Stimulated activated CD8-positive, alpha-beta memory T cell treated with anti-CD3 and anti-CD28 coated beads, Interleukin-7, amount 100 ng/mL, for 1 hour (primary cell): ENCODE measurements around the gene NANP.
A peak's percentile ranks its signal among the peaks of the same experiment; 100 is the strongest.
"Not testable (repeated sequence)": the region's sequence is repeated elsewhere in the genome, so short reads cannot be mapped to it uniquely, and the experiment has no call there.

Source experiments
- DNase-seq, 2 donors: peaks; one replicate each; pipeline ENCODE4 v3.0.0-alpha.2; 2020; ENCODE audit warnings: low read depth in 2 of 2

Gene NANP

DNA sequence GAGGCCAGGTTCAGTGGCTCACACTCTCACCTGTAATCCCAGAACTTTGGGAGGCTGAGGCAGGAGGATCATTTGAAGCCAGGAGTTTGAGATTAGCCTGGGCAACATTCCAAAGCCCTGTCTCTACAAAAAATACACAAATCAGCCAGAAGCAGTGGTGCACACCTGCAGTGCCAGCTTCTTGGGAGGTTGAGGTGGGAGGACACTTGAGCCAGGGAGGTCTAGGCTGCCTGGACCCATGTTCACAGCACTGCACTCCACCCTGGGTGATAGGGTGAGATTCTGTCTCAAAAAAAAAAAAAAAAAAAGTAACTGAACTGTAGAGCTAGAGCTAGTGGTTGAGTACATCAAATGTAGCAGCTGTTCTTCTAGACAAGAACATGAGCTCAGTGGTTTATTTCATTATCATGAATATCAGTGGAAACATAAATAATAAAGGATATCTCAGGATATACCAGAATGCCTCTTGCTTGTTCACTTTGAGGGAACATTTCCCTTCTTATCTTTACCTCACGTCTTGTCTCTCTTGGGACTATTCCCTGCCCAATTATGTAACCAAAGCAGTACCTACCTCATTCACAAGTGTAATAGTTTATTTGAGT is 17.6 kb downstream of the NANP start:
- no peak for DNase-seq

DNA sequence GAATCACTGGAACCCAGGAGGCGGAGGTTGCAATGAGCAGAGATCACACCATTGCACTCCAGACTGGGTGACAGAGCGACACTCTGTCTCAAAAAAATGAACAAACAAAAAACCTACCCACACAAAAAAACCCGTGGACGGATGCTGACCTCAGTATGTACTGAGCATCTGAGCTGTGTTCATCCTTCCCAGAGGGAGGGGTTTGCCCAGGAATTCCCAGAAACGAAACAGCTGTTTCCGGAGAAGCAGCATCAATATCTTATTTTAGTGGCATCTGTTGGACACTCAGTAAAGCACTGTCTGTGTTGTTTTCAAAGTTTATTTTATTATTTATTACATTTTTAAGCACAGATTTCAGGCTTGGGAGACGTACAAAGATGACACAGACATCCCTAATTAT is 18.7 kb downstream of the NANP start:
- DNase-seq, result no peak

DNA sequence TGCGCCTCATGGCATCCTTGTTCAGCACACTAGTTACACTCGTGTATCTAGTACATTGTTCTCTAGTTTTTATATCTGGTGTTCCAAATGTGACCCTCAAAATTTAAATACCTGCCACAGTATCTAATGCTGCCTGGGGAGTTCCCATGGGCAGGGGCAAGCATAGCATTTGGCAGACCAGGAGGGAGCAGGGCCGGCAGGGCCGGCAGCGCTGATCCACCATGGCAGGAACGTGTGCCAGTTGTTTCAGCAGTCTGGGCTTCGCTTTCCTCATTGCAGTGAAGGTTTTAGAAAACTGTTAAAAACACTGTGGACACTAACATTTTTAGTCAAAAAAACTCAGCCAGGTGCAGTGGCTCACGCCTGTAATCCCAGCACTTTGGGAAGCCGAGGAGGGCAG is 19.2 kb downstream of the NANP start:
- DNase-seq, result no peak

GRCh38 chr20:25602914-25603309 is 20.9 kb downstream of the NANP start:
- DNase-seq, result not testable (repeated sequence)

DNA sequence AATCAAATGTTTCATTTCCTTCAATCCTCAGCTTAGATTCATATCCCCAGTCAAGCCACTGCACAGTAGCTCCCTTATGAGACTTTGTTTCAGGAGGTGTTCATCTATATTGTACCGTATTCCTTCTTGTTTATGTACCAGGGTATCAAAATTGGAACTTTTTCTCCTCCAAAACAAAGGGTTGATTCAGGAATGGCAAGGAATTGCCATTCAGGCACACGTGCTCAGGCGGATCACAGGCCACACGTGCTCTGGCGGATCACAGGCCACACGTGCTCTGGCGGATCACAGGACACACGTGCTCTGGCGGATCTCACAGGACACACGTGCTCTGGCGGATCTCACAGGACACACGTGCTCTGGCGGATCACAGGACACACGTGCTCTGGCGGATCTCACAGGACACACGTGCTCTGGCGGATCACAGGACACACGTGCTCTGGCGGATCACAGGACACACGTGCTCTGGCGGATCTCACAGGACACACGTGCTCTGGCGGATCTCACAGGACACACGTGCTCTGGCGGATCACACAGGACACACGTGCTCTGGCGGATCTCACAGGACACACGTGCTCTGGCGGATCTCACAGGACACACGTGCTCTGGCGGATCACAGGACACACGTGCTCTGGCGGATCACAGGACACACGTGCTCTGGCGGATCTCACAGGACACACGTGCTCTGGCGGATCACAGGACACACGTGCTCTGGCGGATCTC is 21.5 kb downstream of the NANP start:
- not testable (repeated sequence) for DNase-seq

GRCh38 chr20:25601659-25602058 is 22.2 kb downstream of the NANP start:
- no peak for DNase-seq

DNA sequence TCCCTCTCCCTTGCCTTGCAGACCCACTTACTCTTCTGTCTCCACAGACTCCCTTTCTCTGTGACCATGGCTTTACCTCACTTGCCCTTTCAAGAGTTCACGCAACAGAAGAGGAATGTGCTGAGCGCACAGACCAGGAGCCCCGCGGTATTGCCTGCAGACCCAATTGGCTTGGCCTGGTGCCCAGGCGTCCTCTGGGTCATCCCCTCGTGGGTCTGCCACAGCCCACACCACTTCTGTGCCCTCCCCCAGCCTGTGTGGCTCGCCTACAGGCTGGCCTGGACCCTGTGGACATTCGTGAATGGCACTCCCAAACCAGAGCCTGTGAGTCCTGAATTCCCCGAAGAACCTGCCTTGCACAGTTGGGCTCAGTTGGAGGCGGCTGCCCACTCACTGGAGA is 23.2 kb downstream of the NANP start:
- DNase-seq, result no peak

DNA sequence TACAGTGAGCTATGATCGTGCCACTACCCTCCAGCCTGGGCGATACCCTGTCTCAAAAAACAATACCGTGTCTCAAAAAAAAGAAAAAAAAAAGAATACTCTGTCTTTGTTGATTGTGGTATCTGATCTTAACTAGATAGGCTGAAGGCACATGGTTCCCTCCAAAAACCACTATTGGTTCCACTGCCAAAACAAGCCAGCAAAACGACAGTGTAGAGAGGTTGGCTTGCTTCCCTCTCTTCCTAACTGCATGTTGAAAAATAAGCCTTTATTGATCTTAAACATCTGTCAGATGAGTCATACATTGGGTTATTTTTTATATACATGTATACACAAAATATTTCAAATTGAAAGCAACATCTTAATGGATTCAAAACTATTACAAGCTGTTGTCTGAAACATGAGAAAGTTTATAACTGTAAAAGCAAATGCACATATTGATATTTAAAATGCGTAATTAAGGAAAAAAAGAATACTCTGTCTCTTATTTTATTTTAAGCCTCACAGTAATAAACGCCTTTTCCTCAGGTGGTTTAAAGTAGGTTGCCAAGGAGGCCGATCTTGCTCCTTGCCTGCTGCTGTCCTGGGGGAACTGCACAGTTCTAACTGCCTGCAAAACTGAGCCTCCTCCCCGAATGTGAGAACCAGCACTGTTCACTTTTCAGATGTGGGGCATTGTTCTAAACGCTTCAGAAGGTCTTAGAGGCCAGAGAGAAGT is 31.5 kb downstream of the NANP start:
- no peak for DNase-seq

GRCh38 chr20:25590778-25591177 is 33.0 kb downstream of the NANP start:
- DNase-seq, result not testable (repeated sequence)

GRCh38 chr20:25588491-25588890 is 35.3 kb downstream of the NANP start:
- DNase-seq, result no peak

GRCh38 chr20:25587536-25587935 is 36.3 kb downstream of the NANP start:
- DNase-seq, result no peak

DNA sequence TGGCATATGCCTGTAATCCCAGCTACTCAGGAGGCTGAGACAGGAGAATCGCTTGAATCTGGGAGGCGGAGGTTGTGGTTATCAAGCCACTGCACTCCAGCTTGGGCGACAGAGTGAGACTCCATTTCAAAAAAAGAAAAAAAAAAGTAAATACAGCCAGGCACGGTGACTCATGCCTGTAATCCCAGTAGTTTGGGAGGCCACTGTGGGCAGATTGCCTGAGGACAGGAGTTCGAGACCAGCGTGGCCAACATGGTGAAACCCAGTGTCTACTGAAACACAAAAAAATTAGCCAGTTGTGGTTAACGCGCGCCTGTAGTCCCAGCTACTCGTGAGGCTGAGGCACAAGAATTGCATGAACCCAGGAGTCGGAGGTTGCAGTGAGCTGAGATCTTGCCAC is 36.9 kb downstream of the NANP start:
- no peak for DNase-seq

DNA sequence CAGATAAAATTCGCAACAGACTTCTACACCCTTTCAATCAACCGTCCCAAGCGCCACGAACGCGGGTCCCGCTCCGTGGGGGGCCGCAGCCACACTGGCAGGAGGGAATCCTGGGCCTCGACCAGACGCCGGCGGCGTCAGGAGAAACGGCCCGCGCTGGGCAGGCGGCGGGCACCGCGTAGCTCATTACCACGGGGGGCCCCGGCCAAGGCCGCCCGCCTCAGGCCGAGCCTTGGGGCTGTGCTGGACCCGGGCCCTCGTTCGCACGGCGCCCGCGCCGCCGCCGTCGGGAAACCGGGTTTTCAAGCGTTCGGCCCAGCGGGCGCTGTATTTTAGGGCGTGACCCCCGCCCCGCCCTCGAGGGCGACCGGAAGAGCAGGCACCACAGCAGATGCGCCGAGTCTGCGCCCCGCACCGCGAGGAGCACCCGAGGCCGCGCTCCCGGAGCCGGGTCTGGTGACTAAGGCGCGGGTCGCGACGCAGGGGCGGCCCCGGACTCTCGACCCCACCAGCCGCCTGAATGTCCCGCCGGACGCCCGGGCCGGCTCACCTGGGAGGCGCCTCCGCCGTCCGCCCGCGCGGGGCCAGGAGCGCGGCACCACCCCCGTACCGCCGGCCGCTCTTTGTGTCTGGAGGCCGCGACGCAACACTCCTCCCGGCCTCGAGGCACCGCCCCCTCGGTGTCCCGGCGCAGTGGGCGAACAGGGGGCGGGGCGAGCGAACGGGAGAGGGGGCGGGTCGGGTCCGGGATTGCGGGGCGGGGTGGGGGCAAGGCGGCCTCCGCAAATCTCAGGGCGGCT is 38.7 kb downstream of the NANP start, which contains the start of gene NINL:
Gene NINL (minus strand): TSS at position 627 of the 800 bp plus-strand sequence. CDS start 58,944 bp downstream, outside the sequence.
- DNase-seq, result peak in 1 of 2 donors; percentile 4

- not testable (repeated sequence) for DNase-seq
Measured at GRCh38 chr20:25583607-25584006, 40.2 kb downstream of the NANP start.

- DNase-seq, result no peak
Measured at GRCh38 chr20:25580711-25581110, 43.1 kb downstream of the NANP start.

GRCh38 chr20:25579081-25579770 is 44.6 kb downstream of the NANP start:
- no peak for DNase-seq

DNA sequence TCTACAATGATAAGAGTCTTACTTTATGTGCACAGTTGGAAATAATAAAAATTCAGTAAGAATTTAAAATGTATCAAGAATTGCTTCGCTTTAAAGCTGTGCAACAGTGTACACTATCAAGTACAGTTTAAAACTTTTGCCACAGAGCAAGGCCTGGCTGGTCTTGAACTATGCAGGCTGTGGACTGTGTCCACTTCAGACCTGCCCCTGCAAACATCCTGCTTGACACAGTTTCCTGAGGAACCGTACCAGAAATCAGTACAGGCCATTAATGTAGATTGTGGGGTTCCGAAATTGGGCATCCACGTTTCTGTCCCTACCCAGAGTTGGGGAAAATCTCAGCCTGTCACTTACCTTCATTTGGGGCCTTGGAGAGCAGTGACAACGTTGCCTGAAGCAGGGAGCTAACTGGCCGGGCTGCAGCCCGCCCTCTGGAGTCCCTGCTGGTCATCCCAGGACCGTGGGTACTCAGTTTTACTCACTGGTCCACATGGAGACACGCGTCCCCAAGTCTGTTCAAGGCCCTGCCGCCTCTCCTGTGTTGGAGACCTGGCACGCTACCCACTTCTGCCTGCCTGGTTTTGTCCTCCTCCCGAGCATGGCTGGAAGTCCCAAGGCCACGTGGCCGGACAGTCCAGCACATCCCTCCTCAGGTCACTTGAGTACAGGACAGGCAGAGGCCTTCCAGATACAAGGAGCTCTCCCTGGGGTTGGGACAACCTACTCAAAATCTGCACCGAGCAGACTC is 46.9 kb downstream of the NANP start:
- DNase-seq, result no peak

GRCh38 chr20:25574411-25574810 is 49.4 kb downstream of the NANP start:
- DNase-seq, result no peak

- no peak for DNase-seq
Measured at GRCh38 chr20:25573288-25574251, 50.2 kb downstream of the NANP start.
